H1 (cell line): ENCODE measurements around the gene TSKU. TPM values are rescaled to one million over a fixed set of nuclear protein-coding genes. Genes with fewer than 3 reads are reported as not detected.

ENCODE experiments used
- CBX5 ChIP-seq: fragments of 300-800, 300-1000 bp; sonication (generic); IDR thresholded peaks from 2 replicates; pipeline ENCODE4 v1.7.1; 2016; ENCODE audit warnings: antibody characterized with exemption, low read length, low read depth
- FOSL1 ChIP-seq: IDR thresholded peaks from 2 replicates; pipeline ENCODE4 v1.6.1; 2011; ENCODE audit warnings: mild to moderate bottlenecking, low read depth, low read length, moderate library complexity; ENCODE audit not compliant: insufficient read depth
- USF2 ChIP-seq: IDR thresholded peaks from 2 replicates; pipeline ENCODE4 v1.6.1; 2011; ENCODE audit warnings: low read length, improper control_type of control experiment
- polyA plus RNA-seq, 7 experiments: library from polyadenylated mRNA; depleted of rRNA in 3 of 7; stranded (reverse) in 5 of 7; unstranded in 2 of 7; fragments of >200 nt in 5 of 7; fragments of 200-250 nt in 2 of 7; gene quantifications; 1 replicate in 5 of 7; 2 replicates in 1 of 7; 4 replicates in 1 of 7; pipeline versions ENCODE4 v1.2.1 to v1.2.3, GENCODE V29; 2011 to 2013; ENCODE audit warnings: missing spikeins in 2 of 7, mixed read lengths in 2 of 7
- total RNA-seq: library from RNA; stranded (reverse); fragmentation: NEBNext Ultra II Directional; extraction: Animal tissue kit (Norgen Biotek cat#: 25700); gene quantifications from 2 replicates; pipeline ENCODE4 v1.2.1, GENCODE V29; 2021

The TSKU gene
- total and polyA plus RNA-seq, 2 of the 8 experiments (the other 6 are each of a cell fraction or from before 2014, with no cell fraction given): 22.8 to 28.4 TPM

- TF ChIP-seq CBX5 (no peak), FOSL1 (no peak), USF2 (no peak)
Observed at GRCh38 chr11:76793391-76794291, 10.5 kb downstream of the TSKU start (continued).
